ENCODE data around the gene TAGLN2.
A peak's percentile ranks its signal among the peaks of the same experiment; 100 is the strongest.

Gene TAGLN2

GRCh38 chr1:159897962-159898361, 27.3 kb downstream of the TAGLN2 start:
- DNase-seq, result no peak

GRCh38 chr1:159896546-159896930, 28.8 kb downstream of the TAGLN2 start:
- DNase-seq, result no peak

- peak; percentile 49 for DNase-seq
Measured at GRCh38 chr1:159895836-159896545, 29.3 kb downstream of the TAGLN2 start.

GRCh38 chr1:159895286-159895685, 30.0 kb downstream of the TAGLN2 start:
- DNase-seq, result no peak

- no peak for DNase-seq
Measured at GRCh38 chr1:159892944-159893343, 32.4 kb downstream of the TAGLN2 start.

GRCh38 chr1:159891275-159892157, 33.8 kb downstream of the TAGLN2 start:
- DNase-seq, result peak; percentile 80

- no peak for DNase-seq
Measured at GRCh38 chr1:159890390-159890789, 34.9 kb downstream of the TAGLN2 start.

GRCh38 chr1:159889821-159890252, 35.5 kb downstream of the TAGLN2 start:
- DNase-seq, result peak; percentile 58

GRCh38 chr1:159889202-159889601, 36.1 kb downstream of the TAGLN2 start:
- DNase-seq, result no peak

- DNase-seq, result no peak
Measured at GRCh38 chr1:159884296-159884695, 41.0 kb downstream of the TAGLN2 start.

- no peak for DNase-seq
Measured at GRCh38 chr1:159883134-159883533, 42.2 kb downstream of the TAGLN2 start.

GRCh38 chr1:159882527-159882862, 42.8 kb downstream of the TAGLN2 start:
- no peak for DNase-seq

GRCh38 chr1:159881622-159882526, 43.4 kb downstream of the TAGLN2 start:
- DNase-seq, result peak; percentile 38

GRCh38 chr1:159880430-159880829, 44.9 kb downstream of the TAGLN2 start:
- DNase-seq, result no peak

GRCh38 chr1:159879977-159880376, 45.3 kb downstream of the TAGLN2 start:
- no peak for DNase-seq

- no peak for DNase-seq
Measured at GRCh38 chr1:159879136-159879535, 46.2 kb downstream of the TAGLN2 start.

GRCh38 chr1:159877695-159878444, 47.4 kb downstream of the TAGLN2 start:
- no peak for DNase-seq

- DNase-seq, result no peak
Measured at GRCh38 chr1:159873530-159874143, 51.7 kb downstream of the TAGLN2 start.

- no peak for DNase-seq
Measured at GRCh38 chr1:159872891-159873290, 52.4 kb downstream of the TAGLN2 start.

- DNase-seq, result no peak
Measured at GRCh38 chr1:159870704-159871103, 54.6 kb downstream of the TAGLN2 start.

GRCh38 chr1:159869607-159870006, 55.7 kb downstream of the TAGLN2 start:
- no peak for DNase-seq

- no peak for DNase-seq
Measured at GRCh38 chr1:159869173-159869572, 56.1 kb downstream of the TAGLN2 start.
